Activated CD4-positive, alpha-beta T cell treated with anti-CD3 and anti-CD28 coated beads, Interleukin-2, amount 50 U/mL, for 4 hours (primary cell): ENCODE results near the gene GMPR.
"Not testable (repeated sequence)": the region's sequence is repeated elsewhere in the genome, so short reads cannot be mapped to it uniquely, and the experiment has no call there.

ENCODE experiments used
- DNase-seq, 2 experiments: peaks; one replicate each; pipeline ENCODE4 v3.0.0-alpha.2; 2020

The GMPR gene

GRCh38 chr6:16238057-16238962 is at the start of gene GMPR:
TSS of gene GMPR (plus strand) at chr6:16238587. CDS start at chr6:16238694, 107 bp downstream.
- peak; percentile 52 to 58 for DNase-seq

GRCh38 chr6:16190214-16190613 is 48.2 kb upstream of the GMPR start:
- no peak for DNase-seq

- DNase-seq: no peak
Measured at GRCh38 chr6:16196260-16196983, 42.0 kb upstream of the GMPR start.

GRCh38 chr6:16196984-16197546 is 41.3 kb upstream of the GMPR start:
- DNase-seq: no peak

GRCh38 chr6:16198061-16198705 is 40.2 kb upstream of the GMPR start:
- DNase-seq: no peak

- DNase-seq: no peak
Measured at GRCh38 chr6:16199804-16200203, 38.6 kb upstream of the GMPR start.

GRCh38 chr6:16200321-16200883 is 38.0 kb upstream of the GMPR start:
- no peak for DNase-seq

- no peak for DNase-seq
Measured at GRCh38 chr6:16201706-16202105, 36.7 kb upstream of the GMPR start.

GRCh38 chr6:16204653-16205376 is 33.6 kb upstream of the GMPR start:
- DNase-seq: no peak

GRCh38 chr6:16205377-16206144 is 32.8 kb upstream of the GMPR start:
- no peak for DNase-seq

GRCh38 chr6:16206595-16207037 is 31.8 kb upstream of the GMPR start:
- peak; percentile 15 to 21 for DNase-seq

GRCh38 chr6:16208989-16209388 is 29.4 kb upstream of the GMPR start:
- DNase-seq: no peak

GRCh38 chr6:16209539-16209938 is 28.8 kb upstream of the GMPR start:
- DNase-seq: no peak

- DNase-seq: no peak
Measured at GRCh38 chr6:16212276-16212675, 26.1 kb upstream of the GMPR start.

- DNase-seq: no peak
Measured at GRCh38 chr6:16216501-16217155, 21.8 kb upstream of the GMPR start.

GRCh38 chr6:16217156-16217721 is 21.1 kb upstream of the GMPR start:
- no peak for DNase-seq

- no peak for DNase-seq
Measured at GRCh38 chr6:16222826-16223225, 15.6 kb upstream of the GMPR start.

- no peak for DNase-seq
Measured at GRCh38 chr6:16223362-16223761, 15.0 kb upstream of the GMPR start.

- no peak for DNase-seq
Measured at GRCh38 chr6:16224409-16224808, 14.0 kb upstream of the GMPR start.

GRCh38 chr6:16225062-16225731 is 13.2 kb upstream of the GMPR start:
- not testable (repeated sequence) for DNase-seq
